GM23338 (cell line): ENCODE data around the gene SCART1. TPM values are rescaled to one million over a fixed set of nuclear protein-coding genes. Genes with fewer than 3 reads are reported as not detected.

Source experiments
- ATAC-seq: fragments of 200-7000 bp; cut with Tn5 transposase; 3 replicates; pipeline ENCODE4 v1.9.1; 2020
- DNase-seq: peaks from one replicate; pipeline ENCODE4 v3.0.0-alpha.2; 2015; ENCODE audit warnings: low spot score
- H2AFZ ChIP-seq: fragments of 200-600 bp; sonication (generic); 2 replicates; pipeline ENCODE4 v1.8.0; 2016; ENCODE audit warnings: antibody characterized with exemption, mild to moderate bottlenecking, moderate library complexity
- H3F3A ChIP-seq: fragments of 200-600 bp; sonication (generic); replicated peaks from 2 replicates; pipeline ENCODE4 v1.8.0; 2017; ENCODE audit warnings: antibody characterized with exemption, mixed run types, low read depth
- H3K27ac ChIP-seq: fragments of 200-600 bp; sonication (generic); 2 replicates; pipeline ENCODE4 v1.6.1; 2016; ENCODE audit warnings: low read depth
- H3K27me3 ChIP-seq: fragments of 200-600 bp; sonication (generic); 2 replicates; pipeline ENCODE4 v1.8.0; 2016; ENCODE audit warnings: mild to moderate bottlenecking, mixed run types, moderate library complexity; ENCODE audit not compliant: insufficient read depth
- H3K36me3 ChIP-seq: fragments of 200-600 bp; sonication (generic); 2 replicates; pipeline ENCODE4 v1.8.0; 2016; ENCODE audit warnings: mild to moderate bottlenecking; ENCODE audit not compliant: insufficient read depth
- H3K4me1 ChIP-seq: fragments of 200-600 bp; sonication (generic); 2 replicates; pipeline ENCODE4 v1.8.0; 2016; ENCODE audit warnings: mild to moderate bottlenecking, moderate library complexity; ENCODE audit not compliant: insufficient read depth
- H3K4me2 ChIP-seq: fragments of 200-600 bp; sonication (generic); 2 replicates; pipeline ENCODE4 v1.7.1; 2017; ENCODE audit warnings: mixed run types
- H3K4me3 ChIP-seq: fragments of 200-600 bp; sonication (generic); 2 replicates; pipeline ENCODE4 v1.6.1; 2016; ENCODE audit warnings: mixed run types
- H3K79me2 ChIP-seq: fragments of 200-600 bp; sonication (generic); replicated peaks from 2 replicates; pipeline ENCODE4 v1.8.0; 2017; ENCODE audit warnings: mild to moderate bottlenecking; ENCODE audit not compliant: insufficient read depth
- H3K9me2 ChIP-seq: fragments of 200-600 bp; sonication (generic); 2 replicates; pipeline ENCODE4 v1.8.0; 2017; ENCODE audit not compliant: insufficient read depth
- H4K20me1 ChIP-seq: fragments of 200-600 bp; sonication (generic); replicated peaks from 2 replicates; pipeline ENCODE4 v1.8.0; 2017; ENCODE audit warnings: mild to moderate bottlenecking; ENCODE audit not compliant: insufficient read depth
- H3K27ac Mint-ChIP-seq: 2 replicates; pipeline ENCODE4 v1.8.0; 2020; ENCODE audit warnings: inconsistent platforms, mild to moderate bottlenecking, moderate library complexity, mixed read lengths
- H3K27me3 Mint-ChIP-seq: 3 replicates; pipeline ENCODE4 v1.8.0; 2022; ENCODE audit warnings: low read depth, mild to moderate bottlenecking, moderate library complexity, mixed read lengths, inconsistent platforms; ENCODE audit not compliant: insufficient read depth, poor library complexity
- H3K36me3 Mint-ChIP-seq: 3 replicates; pipeline ENCODE4 v1.8.0; 2021; ENCODE audit warnings: low read depth, mild to moderate bottlenecking, inconsistent platforms, moderate library complexity, mixed read lengths
- H3K4me1 Mint-ChIP-seq: 3 replicates; pipeline ENCODE4 v1.8.0; 2020; ENCODE audit warnings: mild to moderate bottlenecking, inconsistent platforms, mixed read lengths
- H3K4me3 Mint-ChIP-seq: 3 replicates; pipeline ENCODE4 v1.8.0; 2021; ENCODE audit warnings: moderate library complexity, mild to moderate bottlenecking, inconsistent platforms, mixed read lengths
- H3K9me3 Mint-ChIP-seq: 3 replicates; pipeline ENCODE4 v1.8.0; 2020; ENCODE audit warnings: moderate library complexity, mild to moderate bottlenecking, inconsistent platforms, mixed read lengths
- CREB1 ChIP-seq: fragments of 250-450 bp; sonication (Bioruptor Pico); IDR thresholded peaks from 2 replicates; pipeline ENCODE4 v1.5.0; 2020; ENCODE audit warnings: low read depth, mild to moderate bottlenecking, moderate library complexity
- CTCF ChIP-seq, 2 experiments: fragments of 200-600 bp in 1 of 2; sonication (generic) in 1 of 2; conservative IDR thresholded peaks; 2 replicates each; pipeline versions ENCODE4 v1.5.1 to v1.6.1; 2016 to 2017; ENCODE audit warnings: antibody characterized with exemption in 2 of 2, low read depth in 2 of 2, mild to moderate bottlenecking in 2 of 2, moderate library complexity in 1 of 2
- ETS1 ChIP-seq: IDR thresholded peaks from 2 replicates; pipeline ENCODE4 v1.6.1; 2016; ENCODE audit warnings: antibody characterized with exemption
- EZH2 ChIP-seq: fragments of 200-600 bp; sonication (generic); IDR thresholded peaks from one replicate; pipeline ENCODE4 v1.8.0; 2017; ENCODE audit warnings: antibody characterized with exemption, mild to moderate bottlenecking, low read depth; ENCODE audit not compliant: unreplicated experiment
- EZH2phosphoT487 ChIP-seq: fragments of 200-600 bp; sonication (generic); IDR thresholded peaks from one replicate; pipeline ENCODE4 v1.8.1; 2018; ENCODE audit warnings: antibody characterized with exemption; ENCODE audit not compliant: unreplicated experiment
- NANOG ChIP-seq: IDR thresholded peaks from 2 replicates; pipeline ENCODE4 v1.6.1; 2016; ENCODE audit warnings: antibody characterized with exemption, borderline replicate concordance
- POLR2AphosphoS5 ChIP-seq: IDR thresholded peaks from 2 replicates; pipeline ENCODE4 v1.6.1; 2016; ENCODE audit warnings: antibody characterized with exemption, low read depth
- ZNF114 ChIP-seq: fragments of 250-450 bp; sonication (Bioruptor Pico); IDR thresholded peaks from 2 replicates; pipeline ENCODE4 v1.5.0; 2020; ENCODE audit warnings: mild to moderate bottlenecking, moderate library complexity
- long read RNA-seq: library from polyadenylated mRNA; unstranded; transcript quantifications from one replicate; pipeline ENCODE4 v2.0.0, GENCODE V29; 2020; ENCODE audit not compliant: unreplicated experiment
- polyA plus RNA-seq: library from polyadenylated mRNA; unstranded; fragments of >200 nt; fragmentation: Nextera tagmentation; extraction: Ambion mirVana; gene quantifications from 2 replicates; pipeline ENCODE4 v1.2.1, GENCODE V29; 2016
- total RNA-seq: library from RNA; depleted of rRNA; stranded (reverse); fragments of >200 nt; shearing (Covaris generic); gene quantifications from 2 replicates; pipeline ENCODE4 v1.2.3, GENCODE V29; 2014; rRNA removed
- TF ChIP-seq, protein P1 (sequence below): IDR thresholded peaks from one replicate; pipeline ENCODE4 v1.6.1; 2018; ENCODE audit warnings: antibody characterized with exemption; ENCODE audit not compliant: unreplicated experiment

SCART1 gene
- 0.19 and 0.59 TPM in 2 replicates for total RNA-seq
- not detected in 2 replicates for polyA plus RNA-seq
- long read RNA-seq = 0 reads

DNA sequence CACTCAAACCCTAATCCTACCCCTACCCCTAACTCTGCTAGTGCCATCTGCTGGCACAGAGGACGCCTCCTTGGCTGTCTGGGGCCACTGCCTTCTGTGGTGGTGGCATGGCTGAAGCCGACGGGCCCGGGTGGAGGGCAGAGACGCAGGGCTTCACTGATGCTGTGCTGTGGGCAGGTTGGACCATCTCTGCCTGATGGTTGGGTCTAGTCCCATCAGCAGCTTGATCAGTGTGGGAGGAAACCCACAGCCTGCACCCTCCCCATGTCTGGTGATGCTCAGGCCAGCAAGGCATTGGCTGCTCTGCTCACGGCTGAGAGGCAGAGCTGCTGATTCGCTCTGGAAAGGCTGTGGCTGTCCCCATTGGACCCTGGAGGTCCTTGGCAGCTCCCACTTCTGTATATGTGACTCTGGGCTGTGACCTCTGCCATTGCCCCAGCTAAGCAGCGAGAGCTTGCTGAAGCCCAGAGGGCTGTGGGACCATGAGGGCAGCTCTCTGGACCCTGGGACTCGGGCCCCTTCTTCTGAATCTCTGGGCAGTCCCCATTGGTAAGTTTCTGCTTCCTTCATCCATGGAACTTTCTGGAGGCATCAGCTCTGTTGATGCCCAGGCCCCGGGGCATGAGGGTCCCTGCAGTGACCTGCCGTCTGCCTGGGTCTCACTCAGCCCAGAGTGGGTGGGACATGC is at the start of gene SCART1:
Gene SCART1, plus strand, starts transcription at position 430 of the 688 bp plus-strand sequence. Its CDS starts 53 bp downstream, at position 483.
- H3K27ac ChIP-seq = no peak within 1 kb of the TSS
- H3K4me3 ChIP-seq = no peak within 1 kb of the TSS
- no peaks in the 10 kb centered on the region for H3K9me2 ChIP-seq
- H3F3A ChIP-seq = no peaks in the 10 kb centered on the region
- H3K36me3 ChIP-seq = no peaks in the 10 kb centered on the region
- peaks cover 63% of the 10 kb centered on the region for H3K9me3 Mint-ChIP-seq
- H3K27me3 ChIP-seq = no peaks in the 10 kb centered on the region
- no peaks in the 10 kb centered on the region for H3K4me1 ChIP-seq
- no peak within 1 kb of the TSS for H3K27ac Mint-ChIP-seq
- H3K4me3 Mint-ChIP-seq = no peak within 1 kb of the TSS
- peaks cover 8% of the 10 kb centered on the region for H3K27me3 Mint-ChIP-seq
- DNase-seq (no peak), ATAC-seq (peak; percentile 31; the same call in 2 of the 3 replicates)
- no peak within 1 kb of the TSS for H3K4me2 ChIP-seq
- TF ChIP-seq EZH2phosphoT487 (no peak), CTCF (conservative IDR thresholded peaks at IDR 0.05; ENCODE audit: low read depth in 2 of 2) (peak in 1 of 2 experiments; percentile 30; a peak in 1 of 4 replicates)
- H3K79me2 ChIP-seq = no peaks in the 10 kb centered on the region
- no peak within 1 kb of the TSS for H2AFZ ChIP-seq
- H3K36me3 Mint-ChIP-seq = peaks cover 2% of the 10 kb centered on the region; the same call in 1 of the 3 replicates
- H4K20me1 ChIP-seq = no peaks in the 10 kb centered on the region
- H3K4me1 Mint-ChIP-seq = no peaks in the 10 kb centered on the region

- H3K27me3 ChIP-seq = no peaks in the 10 kb centered on the region
- H3K36me3 Mint-ChIP-seq = peaks cover 82% of the 10 kb centered on the region
Observed at GRCh38 chr10:133405272-133405671, 48.5 kb upstream of the SCART1 start.

More at GRCh38 chr10:133405272-133405671, 48.5 kb upstream of the SCART1 start:
- Mint-ChIP-seq H3K9me3 (no peaks in the 10 kb centered on the region; the same call in 2 of the 3 replicates), H3K4me1 (no peaks in the 10 kb centered on the region), H3K27ac (no peak overlapping the region), H3K27me3 (peaks cover 4% of the 10 kb centered on the region), H3K4me3 (no peak overlapping the region)
- H3K4me3 ChIP-seq = no peak overlapping the region
- peaks cover 66% of the 10 kb centered on the region for H3K79me2 ChIP-seq
- H3K36me3 ChIP-seq = peaks cover 12% of the 10 kb centered on the region; the same call in 1 of the 2 replicates
- H3K9me2 ChIP-seq = no peaks in the 10 kb centered on the region
- DNase-seq (no peak), ATAC-seq (no peak)
- H2AFZ ChIP-seq = no peak overlapping the region
- peaks cover 39% of the 10 kb centered on the region for H4K20me1 ChIP-seq
- H3K4me1 ChIP-seq = no peaks in the 10 kb centered on the region
- H3K27ac ChIP-seq = no peak overlapping the region
- no peak for TF ChIP-seq EZH2
- TF ChIP-seq CREB1 = no peak
- TF ChIP-seq EZH2phosphoT487 = no peak
- TF ChIP-seq POLR2AphosphoS5 = no peak
- no peak for TF ChIP-seq ZNF114 (CRISPR knock-in tag)
- no peak for TF ChIP-seq NANOG
- TF ChIP-seq, protein P1, sequence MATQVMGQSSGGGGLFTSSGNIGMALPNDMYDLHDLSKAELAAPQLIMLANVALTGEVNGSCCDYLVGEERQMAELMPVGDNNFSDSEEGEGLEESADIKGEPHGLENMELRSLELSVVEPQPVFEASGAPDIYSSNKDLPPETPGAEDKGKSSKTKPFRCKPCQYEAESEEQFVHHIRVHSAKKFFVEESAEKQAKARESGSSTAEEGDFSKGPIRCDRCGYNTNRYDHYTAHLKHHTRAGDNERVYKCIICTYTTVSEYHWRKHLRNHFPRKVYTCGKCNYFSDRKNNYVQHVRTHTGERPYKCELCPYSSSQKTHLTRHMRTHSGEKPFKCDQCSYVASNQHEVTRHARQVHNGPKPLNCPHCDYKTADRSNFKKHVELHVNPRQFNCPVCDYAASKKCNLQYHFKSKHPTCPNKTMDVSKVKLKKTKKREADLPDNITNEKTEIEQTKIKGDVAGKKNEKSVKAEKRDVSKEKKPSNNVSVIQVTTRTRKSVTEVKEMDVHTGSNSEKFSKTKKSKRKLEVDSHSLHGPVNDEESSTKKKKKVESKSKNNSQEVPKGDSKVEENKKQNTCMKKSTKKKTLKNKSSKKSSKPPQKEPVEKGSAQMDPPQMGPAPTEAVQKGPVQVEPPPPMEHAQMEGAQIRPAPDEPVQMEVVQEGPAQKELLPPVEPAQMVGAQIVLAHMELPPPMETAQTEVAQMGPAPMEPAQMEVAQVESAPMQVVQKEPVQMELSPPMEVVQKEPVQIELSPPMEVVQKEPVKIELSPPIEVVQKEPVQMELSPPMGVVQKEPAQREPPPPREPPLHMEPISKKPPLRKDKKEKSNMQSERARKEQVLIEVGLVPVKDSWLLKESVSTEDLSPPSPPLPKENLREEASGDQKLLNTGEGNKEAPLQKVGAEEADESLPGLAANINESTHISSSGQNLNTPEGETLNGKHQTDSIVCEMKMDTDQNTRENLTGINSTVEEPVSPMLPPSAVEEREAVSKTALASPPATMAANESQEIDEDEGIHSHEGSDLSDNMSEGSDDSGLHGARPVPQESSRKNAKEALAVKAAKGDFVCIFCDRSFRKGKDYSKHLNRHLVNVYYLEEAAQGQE = no peak
- TF ChIP-seq ETS1 = no peak
- no peaks in the 10 kb centered on the region for H3F3A ChIP-seq
- no peak overlapping the region for H3K4me2 ChIP-seq
